Renal cortex interstitium (tissue), 11 donors: ENCODE measurements around the gene DCLRE1B. TPM values are rescaled to one million over a fixed set of nuclear protein-coding genes. Genes with fewer than 3 reads are reported as not detected.
"Not testable (repeated sequence)": the region's sequence is repeated elsewhere in the genome, so short reads cannot be mapped to it uniquely, and the experiment has no call there.

ENCODE experiments used
- DNase-seq, 11 donors: peaks; one replicate each; pipeline ENCODE4 v3.0.0-alpha.2; 2013; ENCODE audit warnings: low read depth in 9 of 11, low spot score in 4 of 11; ENCODE audit errors: extremely low read depth in 1 of 11
- polyA plus RNA-seq, 3 donors: library from polyadenylated mRNA; unstranded; fragments of 120-200 nt; gene quantifications; one replicate each; pipeline ENCODE4 v1.2.1, GENCODE V29; 2013; ENCODE audit not compliant: insufficient read length in 3 of 3

DCLRE1B gene
- polyA plus RNA-seq, 3 donors = 9.0 to 13.2 (median 11.3) TPM

DNA sequence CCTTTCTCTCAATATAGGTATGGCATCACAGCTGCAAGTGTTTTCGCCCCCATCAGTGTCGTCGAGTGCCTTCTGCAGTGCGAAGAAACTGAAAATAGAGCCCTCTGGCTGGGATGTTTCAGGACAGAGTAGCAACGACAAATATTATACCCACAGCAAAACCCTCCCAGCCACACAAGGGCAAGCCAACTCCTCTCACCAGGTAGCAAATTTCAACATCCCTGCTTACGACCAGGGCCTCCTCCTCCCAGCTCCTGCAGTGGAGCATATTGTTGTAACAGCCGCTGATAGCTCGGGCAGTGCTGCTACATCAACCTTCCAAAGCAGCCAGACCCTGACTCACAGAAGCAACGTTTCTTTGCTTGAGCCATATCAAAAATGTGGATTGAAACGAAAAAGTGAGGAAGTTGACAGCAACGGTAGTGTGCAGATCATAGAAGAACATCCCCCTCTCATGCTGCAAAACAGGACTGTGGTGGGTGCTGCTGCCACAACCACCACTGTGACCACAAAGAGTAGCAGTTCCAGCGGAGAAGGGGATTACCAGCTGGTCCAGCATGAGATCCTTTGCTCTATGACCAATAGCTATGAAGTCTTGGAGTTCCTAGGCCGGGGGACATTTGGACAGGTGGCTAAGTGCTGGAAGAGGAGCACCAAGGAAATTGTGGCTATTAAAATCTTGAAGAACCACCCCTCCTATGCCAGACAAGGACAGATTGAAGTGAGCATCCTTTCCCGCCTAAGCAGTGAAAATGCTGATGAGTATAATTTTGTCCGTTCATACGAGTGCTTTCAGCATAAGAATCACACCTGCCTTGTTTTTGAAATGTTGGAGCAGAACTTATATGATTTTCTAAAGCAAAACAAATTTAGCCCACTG lies 35.5 kb downstream of the DCLRE1B start:
- no peak for DNase-seq

DNA sequence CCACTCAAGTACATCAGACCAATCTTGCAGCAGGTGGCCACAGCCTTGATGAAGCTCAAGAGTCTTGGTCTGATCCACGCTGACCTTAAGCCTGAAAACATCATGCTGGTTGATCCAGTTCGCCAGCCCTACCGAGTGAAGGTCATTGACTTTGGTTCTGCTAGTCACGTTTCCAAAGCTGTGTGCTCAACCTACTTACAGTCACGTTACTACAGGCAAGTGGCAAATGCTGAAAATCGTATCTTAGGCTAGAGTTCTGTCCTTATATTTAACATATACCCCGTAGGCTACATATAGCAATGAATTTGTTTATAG lies 36.1 kb downstream of the DCLRE1B start:
- no peak for DNase-seq

DNA sequence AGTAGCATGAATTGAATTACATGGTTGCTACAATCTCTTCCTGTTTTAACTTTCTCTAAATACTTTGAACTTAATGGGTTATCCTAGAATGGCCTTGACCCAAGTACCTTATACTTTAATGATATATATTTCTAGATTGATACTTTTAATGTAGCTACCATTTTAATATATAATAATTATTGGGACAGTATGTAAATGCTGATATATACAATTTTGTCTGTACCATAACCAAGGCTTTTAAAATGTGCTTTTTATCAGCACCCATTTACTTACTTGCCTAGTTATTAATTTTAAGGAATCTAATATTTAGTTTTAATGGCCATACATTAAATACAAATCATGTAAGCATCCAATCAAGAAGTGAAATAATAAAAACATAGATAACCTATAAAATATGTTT lies 37.4 kb downstream of the DCLRE1B start:
- DNase-seq = no peak

DNA sequence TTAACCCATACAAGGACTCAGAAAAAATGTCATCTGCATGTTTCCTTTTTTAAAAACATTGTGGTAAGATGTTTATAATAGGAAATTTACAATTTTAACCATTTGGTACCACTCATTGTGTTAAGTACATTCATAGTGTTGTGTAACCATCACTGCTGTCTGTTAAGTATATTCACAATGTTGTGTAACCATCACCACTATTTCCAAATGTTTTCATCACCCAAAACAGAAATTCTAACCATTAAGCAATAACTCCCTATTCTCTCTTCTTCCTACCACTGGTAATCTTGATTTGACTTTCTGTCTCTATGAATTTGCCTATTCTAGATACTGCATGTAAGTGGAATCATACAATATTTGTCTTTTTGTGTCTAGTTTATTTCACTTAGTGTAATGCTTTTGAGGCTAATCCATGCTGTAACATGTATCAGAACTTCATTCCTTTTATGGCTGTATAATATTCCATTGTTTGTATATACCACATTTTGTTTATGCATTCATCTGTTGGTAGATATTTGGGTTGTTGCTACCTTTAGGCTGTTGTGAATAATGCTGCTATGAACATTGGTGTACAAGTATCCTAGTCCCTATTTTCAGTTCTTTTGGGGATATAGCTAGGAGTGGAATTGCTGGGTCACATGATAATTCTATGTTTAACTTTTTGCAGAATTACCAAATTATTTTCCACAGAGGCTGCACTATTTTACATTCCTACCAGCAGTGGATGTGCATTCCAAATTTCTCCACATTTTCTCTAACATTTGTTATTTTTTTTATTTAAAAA lies 38.1 kb downstream of the DCLRE1B start:
- DNase-seq = no peak

DNA sequence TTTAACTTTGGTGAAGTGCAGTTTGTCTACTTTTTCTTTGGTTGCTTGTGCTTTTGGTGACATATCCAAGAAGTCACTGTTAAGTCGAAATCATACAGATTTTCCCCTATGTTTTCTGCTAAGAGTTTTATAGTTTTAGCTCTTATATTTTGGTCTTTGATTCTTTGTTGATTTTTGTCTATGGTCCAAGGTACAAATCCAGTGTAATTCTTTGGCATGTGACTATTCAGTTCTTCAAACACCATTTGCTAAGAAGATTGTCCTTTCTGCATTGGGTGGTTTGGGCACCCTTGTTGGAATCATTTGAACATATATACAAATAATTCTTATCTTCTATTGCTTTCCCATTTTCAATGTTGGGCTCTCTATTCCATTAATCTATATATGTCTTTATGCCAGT lies 40.2 kb downstream of the DCLRE1B start:
- no peak for DNase-seq

DNA sequence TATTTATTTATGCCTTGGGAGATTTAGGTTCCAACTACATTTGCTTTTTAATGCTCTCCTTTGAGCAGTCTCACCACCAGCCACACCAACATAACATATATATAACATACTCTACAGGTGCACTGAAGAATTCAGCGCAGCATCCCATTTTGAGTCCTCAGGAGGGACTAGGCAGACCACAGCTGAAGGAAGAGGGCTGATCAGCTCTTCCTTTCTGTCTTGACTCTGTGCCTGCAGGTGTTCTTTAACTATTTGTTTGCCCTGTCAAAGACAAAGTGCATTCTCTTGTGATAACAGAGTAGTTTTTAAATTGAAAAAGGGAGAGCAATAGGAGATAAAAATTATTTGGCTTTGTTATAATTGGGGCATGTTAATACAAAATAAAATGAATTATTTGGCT lies 41.0 kb downstream of the DCLRE1B start:
- DNase-seq = no peak

DNA sequence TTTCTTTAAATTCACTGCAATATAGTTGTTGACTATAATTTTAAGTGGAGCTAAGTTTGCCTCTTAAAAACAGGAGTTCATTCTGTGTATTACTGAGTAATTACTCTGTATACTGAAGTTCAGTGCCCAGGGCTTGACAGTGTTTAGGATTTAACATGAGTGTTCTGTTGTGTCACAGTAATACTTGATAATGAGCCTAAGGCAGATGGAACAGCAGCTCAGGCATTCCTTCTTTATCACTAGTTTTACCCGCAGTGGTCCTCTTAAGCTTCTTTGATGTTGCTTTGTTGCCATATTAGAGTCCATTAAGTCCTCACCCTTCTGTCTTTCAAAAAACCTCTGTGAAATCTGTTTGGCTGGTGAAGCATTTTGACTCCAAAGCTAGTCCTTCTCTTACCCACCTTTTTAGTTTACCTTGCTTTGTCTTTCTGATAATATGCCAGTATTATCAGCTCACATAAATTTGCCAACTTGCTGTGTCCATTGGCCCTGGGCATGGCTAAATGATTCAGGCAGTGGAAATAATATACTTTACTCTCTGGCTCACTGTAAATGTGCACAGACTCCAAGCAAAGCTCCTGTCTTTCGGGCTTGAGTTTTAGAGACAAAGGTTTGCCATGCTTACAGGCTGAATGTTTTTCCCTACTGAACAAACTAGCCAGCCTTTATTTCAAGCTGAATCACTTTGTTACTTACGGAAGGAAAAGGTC lies 41.7 kb downstream of the DCLRE1B start:
- no peak for DNase-seq

DNA sequence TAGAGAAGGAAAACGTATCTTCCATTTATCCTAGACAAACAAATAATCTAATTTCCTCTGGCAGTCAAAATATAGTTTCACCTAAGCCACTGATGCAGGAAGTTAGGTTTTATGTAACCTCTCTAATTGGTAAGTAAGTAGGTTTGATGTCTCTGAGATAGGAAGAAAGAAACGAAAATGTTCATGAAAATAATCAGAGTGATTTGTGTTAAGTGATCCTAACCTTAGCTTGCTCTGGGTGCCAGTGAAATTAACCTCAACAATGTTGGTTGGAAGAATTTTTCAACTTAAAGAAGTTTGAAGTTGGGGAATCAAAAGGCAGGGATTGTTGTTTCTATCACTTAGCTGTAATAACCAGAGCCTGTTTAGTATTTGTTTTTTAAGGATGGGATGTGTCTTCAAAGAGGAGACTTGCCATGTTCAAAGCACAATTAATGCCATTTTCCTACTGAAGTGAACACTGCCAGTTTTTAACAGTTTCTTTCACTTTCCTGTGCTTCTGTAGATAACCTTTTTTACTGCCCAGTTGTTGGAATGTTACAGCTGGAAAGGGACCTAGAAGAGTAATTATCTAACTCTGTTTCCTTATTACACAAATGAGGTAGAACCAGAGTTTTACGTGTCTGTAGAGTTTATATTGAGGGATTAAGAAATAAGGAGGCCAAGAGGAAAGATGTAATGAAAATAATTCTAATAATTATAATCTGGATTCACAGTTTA lies 42.4 kb downstream of the DCLRE1B start:
- DNase-seq = no peak

DNA sequence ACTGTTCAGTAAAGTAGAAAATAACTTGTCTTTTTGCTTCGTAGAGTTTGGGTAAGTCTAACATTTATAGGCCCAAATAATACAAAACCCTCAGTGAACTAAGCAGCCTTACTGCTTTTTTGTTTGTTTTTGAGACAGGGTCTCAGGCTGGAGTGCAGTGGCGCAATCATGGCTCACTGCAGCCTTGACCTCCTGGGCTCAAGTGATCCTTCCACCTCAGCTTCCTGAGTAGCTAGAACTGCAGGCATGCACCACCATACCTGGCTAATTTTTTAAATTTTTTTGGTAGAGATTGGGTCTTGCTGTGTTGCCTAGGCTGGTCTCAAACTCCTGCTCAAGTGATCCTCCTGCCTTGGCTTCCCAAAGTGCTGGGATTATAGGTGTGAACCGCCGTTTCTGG lies 43.0 kb downstream of the DCLRE1B start:
- DNase-seq = not testable (repeated sequence)

DNA sequence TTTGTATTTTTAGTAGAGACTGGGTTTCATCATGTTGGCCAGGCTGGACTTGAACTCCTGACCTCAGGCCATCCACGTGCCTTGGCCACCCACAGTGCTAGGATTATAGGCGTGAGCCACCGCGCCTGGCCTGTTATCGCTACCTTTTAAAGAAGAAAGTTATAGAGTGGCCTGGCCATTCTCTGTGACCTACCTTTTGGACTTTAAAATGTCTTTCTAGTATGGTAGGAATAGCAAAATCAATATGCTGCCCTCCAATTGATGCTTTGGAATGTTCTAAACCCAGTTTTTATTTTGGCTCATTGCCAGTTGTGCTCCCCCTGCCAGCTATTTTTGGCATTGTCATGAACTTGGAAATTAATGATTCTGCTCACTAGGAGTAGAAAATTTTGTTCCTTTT lies 43.9 kb downstream of the DCLRE1B start:
- DNase-seq = no peak

DNA sequence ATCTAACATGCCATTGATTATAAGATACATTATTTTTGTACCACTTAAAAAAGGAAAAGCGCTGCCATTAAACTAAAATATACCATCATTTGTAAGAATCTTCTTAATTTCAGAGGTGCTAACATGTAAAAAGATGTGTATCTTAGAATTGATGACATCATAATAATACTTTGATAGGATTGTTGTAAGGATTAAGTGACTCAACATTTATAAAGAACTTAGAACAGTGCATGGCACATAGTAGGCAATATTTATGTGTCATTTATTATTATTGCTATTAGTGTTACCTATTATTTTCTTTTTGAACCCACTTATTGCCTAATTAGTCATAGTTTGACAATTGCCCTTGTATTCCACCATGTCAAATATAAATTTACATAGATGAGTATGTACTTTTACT lies 45.8 kb downstream of the DCLRE1B start:
- DNase-seq = no peak

DNA sequence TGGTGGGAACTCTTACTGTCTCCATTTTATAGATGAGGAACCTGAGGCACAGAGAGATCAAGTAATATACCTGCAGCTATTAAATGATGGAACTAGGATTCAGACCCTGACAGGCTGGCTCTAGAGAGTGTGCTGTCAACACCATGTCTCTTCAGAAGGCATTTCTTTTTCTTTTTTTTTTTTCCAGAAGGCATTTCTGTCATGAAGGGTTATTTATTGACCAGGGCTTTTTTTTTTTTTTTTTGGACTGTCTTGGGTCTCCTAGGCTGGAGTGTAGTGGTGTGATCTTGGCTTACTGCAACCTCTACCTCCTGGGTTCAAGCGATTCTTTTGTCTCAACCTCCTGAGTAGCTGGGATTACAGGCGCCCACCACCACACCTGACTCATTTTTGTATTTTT lies 46.6 kb downstream of the DCLRE1B start:
- no peak for DNase-seq

DNA sequence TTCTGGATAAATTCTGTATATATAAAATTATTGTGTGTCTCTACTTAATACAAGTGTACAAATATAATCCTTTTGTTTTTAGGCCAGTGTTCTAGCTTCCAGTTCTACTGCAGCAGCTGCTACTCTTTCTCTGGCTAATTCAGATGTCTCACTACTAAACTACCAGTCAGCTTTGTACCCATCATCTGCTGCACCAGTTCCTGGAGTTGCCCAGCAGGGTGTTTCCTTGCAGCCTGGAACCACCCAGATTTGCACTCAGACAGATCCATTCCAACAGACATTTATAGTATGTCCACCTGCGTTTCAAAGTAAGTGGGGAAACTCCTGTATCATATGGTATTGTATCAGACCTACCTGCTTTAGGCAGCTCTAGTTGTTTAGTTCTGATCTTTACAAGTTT lies 52.9 kb downstream of the DCLRE1B start:
- DNase-seq = no peak

DNA sequence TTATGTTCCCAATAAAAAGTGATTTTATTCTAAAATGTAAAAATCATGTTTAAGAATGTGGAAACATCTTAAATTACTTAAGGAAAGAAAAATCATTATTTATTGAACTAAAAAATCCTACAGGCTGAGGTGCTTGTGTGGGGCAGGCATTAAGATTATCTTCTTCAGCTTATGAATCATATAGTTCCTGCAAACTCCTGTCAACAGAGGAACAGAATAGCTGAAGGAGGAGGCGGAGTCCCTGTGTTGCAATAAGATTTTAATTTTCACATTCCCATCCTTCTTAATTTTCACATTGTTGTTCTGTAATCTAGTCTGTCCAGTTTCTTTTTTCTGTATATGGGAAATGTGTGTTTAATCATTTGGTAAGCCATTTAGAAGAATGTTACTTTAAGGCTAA lies 53.6 kb downstream of the DCLRE1B start:
- DNase-seq = no peak

DNA sequence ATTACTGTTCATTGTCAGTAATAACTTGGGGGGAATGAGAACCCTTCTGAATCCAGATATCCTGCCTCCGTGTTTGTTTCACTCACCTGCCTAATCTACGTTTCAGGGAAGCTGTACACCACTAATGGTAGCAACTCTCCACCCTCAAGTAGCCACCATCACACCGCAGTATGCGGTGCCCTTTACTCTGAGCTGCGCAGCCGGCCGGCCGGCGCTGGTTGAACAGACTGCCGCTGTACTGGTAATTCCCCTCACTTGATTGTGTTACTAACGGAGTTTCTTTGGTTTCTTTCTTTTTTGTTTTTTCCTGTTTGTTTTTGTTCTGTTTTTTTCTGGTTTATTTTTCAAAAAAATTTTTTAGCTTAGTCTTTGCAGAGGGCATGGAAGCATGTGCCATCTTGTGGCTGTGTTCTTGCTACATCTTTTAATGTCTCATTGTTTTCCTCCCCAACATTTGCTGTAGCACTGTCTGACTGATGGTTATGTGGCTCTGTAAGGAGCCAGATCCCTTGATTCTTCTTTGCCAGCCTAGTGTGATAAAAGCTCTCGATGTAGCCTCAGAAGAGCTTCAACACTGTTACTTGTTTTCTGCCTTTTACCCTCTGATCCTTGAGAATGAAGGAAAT lies 58.3 kb downstream of the DCLRE1B start:
- no peak for DNase-seq
